Dermis microvascular lymphatic vessel endothelial cell (primary cell): ENCODE results near the gene TSR1. TPM values are rescaled to one million over a fixed set of nuclear protein-coding genes. Genes with fewer than 3 reads are reported as not detected.
"Not testable (repeated sequence)": the region's sequence is repeated elsewhere in the genome, so short reads cannot be mapped to it uniquely, and the experiment has no call there.

Experiments used
- DNase-seq, 2 donors: peaks; one replicate each; pipeline versions ENCODE4 v3.0.0 to v3.0.0-alpha.2; 2010; ENCODE audit warnings: low read depth in 2 of 2
- total RNA-seq: library from RNA; depleted of rRNA; stranded (reverse); fragments of >200 nt; gene quantifications from 2 replicates; pipeline ENCODE4 v1.2.1, GENCODE V29; 2014

The TSR1 gene
- total RNA-seq, 1 donor from 2014 or later, result 34.4 TPM

GRCh38 chr17:2337544-2338314 is 1.5 kb upstream of the TSR1 start:
- peak in 1 of 2 donors; percentile 77 for DNase-seq

- DNase-seq, result peak in 1 of 2 donors; percentile 72
Observed at GRCh38 chr17:2336852-2337543, 741 bp upstream of the TSR1 start, which contains the start of gene SGSM2. SGSM2 (plus strand) TSS chr17:2337501; CDS start chr17:2337689, 188 bp downstream.

GRCh38 chr17:2335726-2336214 is 487 bp downstream of the TSR1 start:
- DNase-seq, result no peak

- DNase-seq, result no peak
Observed at GRCh38 chr17:2331303-2331702, 5.0 kb downstream of the TSR1 start.

- DNase-seq, result peak in 1 of 2 donors; percentile 49
Observed at GRCh38 chr17:2323629-2324314, 12.5 kb downstream of the TSR1 start.

- DNase-seq, result no peak
Observed at GRCh38 chr17:2321399-2321798, 14.9 kb downstream of the TSR1 start.

GRCh38 chr17:2319051-2319450 is 17.2 kb downstream of the TSR1 start:
- no peak for DNase-seq

- DNase-seq, result no peak
Observed at GRCh38 chr17:2317796-2318195, 18.5 kb downstream of the TSR1 start.

GRCh38 chr17:2316916-2317205 is 19.4 kb downstream of the TSR1 start:
- DNase-seq, result not testable (repeated sequence)

GRCh38 chr17:2312736-2313135 is 23.5 kb downstream of the TSR1 start:
- peak in 1 of 2 donors; percentile 53 for DNase-seq

GRCh38 chr17:2309338-2310154 is 26.7 kb downstream of the TSR1 start:
- DNase-seq, result no peak

GRCh38 chr17:2304931-2305330 is 31.3 kb downstream of the TSR1 start:
- no peak for DNase-seq

- DNase-seq, result peak; percentile 68 to 90
Observed at GRCh38 chr17:2303204-2304188, 32.8 kb downstream of the TSR1 start, which contains the start of the genes SMG6 and SRR. SMG6 (minus strand) TSS chr17:2303785; CDS start chr17:2303720, 65 bp downstream. SRR (plus strand) TSS chr17:2303950; CDS start chr17:2315561, 11,611 bp downstream.

- DNase-seq, result peak in 1 of 2 donors; percentile 9
Observed at GRCh38 chr17:2302778-2303203, 33.5 kb downstream of the TSR1 start.

GRCh38 chr17:2299756-2300155 is 36.5 kb downstream of the TSR1 start:
- DNase-seq, result no peak

- no peak for DNase-seq
Observed at GRCh38 chr17:2299136-2299535, 37.1 kb downstream of the TSR1 start.

- no peak for DNase-seq
Observed at GRCh38 chr17:2297023-2297422, 39.2 kb downstream of the TSR1 start.

GRCh38 chr17:2295575-2295974 is 40.7 kb downstream of the TSR1 start:
- DNase-seq, result no peak

- DNase-seq, result no peak
Observed at GRCh38 chr17:2292100-2292499, 44.2 kb downstream of the TSR1 start.
